Mesodermal cell (in vitro differentiated cells): ENCODE measurements around the gene GOLGA6C.
"Not testable (repeated sequence)": the region's sequence is repeated elsewhere in the genome, so short reads cannot be mapped to it uniquely, and the experiment has no call there.

Experiments used
- H3K27ac ChIP-seq: 2 replicates; pipeline ENCODE4 v1.7.0; 2013; ENCODE audit warnings: mild to moderate bottlenecking, low read depth, low read length, moderate library complexity; ENCODE audit not compliant: severe bottlenecking
- H3K36me3 ChIP-seq: 2 replicates; pipeline ENCODE4 v1.7.1; 2013; ENCODE audit warnings: mild to moderate bottlenecking, low read length, moderate library complexity; ENCODE audit not compliant: control insufficient read depth, insufficient read depth
- H3K4me1 ChIP-seq: one replicate; pipeline ENCODE4 v1.7.1; 2013; ENCODE audit warnings: mild to moderate bottlenecking, low read length; ENCODE audit not compliant: insufficient read depth, control insufficient read depth, poor library complexity, severe bottlenecking
- H3K4me3 ChIP-seq: 2 replicates; pipeline ENCODE4 v1.7.0; 2013; ENCODE audit warnings: low read length, control low read depth, mild to moderate bottlenecking; ENCODE audit not compliant: insufficient read depth, poor library complexity, severe bottlenecking; ENCODE audit errors: extremely low read depth
- H3K9me3 ChIP-seq: 2 replicates; pipeline ENCODE4 v1.7.1; 2013; ENCODE audit warnings: mild to moderate bottlenecking, low read length, moderate library complexity; ENCODE audit not compliant: control insufficient read depth
- WGBS, 2 experiments: methylation state at CpG; one replicate each; pipeline ENCODE4 v1.1.5; 2013; ENCODE audit warnings: missing lambda C conversion rate in 2 of 2; ENCODE audit not compliant: insufficient coverage in 2 of 2; 5-methylcytosine and 5-hydroxymethylcytosine counted together

The GOLGA6C gene

DNA sequence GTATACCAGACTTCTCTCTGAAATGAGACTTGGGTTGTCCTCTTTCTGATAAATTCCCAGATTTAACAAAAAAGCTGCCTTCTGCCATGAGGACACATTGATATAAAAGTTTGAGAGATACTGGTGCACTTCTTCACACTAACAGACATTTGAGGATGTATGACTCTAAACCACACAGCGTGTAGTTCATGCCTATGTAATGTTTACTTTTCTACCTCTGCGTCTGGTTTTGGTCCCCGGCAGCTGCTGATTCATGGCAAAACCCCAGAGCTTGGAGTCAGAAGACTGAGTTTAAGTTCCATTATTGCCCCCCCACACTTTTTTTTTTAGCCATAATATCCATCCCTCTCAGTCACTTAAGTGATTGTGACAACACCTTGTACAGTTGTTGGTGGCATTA lies 1.7 kb downstream of the GOLGA6C start:
- not testable (repeated sequence) for H3K4me3 ChIP-seq, H3K9me3 ChIP-seq, H3K4me1 ChIP-seq, H3K27ac ChIP-seq, H3K36me3 ChIP-seq
- WGBS, 2 experiments = no CpG with 5 or more reads among the region's 3 CpGs

DNA sequence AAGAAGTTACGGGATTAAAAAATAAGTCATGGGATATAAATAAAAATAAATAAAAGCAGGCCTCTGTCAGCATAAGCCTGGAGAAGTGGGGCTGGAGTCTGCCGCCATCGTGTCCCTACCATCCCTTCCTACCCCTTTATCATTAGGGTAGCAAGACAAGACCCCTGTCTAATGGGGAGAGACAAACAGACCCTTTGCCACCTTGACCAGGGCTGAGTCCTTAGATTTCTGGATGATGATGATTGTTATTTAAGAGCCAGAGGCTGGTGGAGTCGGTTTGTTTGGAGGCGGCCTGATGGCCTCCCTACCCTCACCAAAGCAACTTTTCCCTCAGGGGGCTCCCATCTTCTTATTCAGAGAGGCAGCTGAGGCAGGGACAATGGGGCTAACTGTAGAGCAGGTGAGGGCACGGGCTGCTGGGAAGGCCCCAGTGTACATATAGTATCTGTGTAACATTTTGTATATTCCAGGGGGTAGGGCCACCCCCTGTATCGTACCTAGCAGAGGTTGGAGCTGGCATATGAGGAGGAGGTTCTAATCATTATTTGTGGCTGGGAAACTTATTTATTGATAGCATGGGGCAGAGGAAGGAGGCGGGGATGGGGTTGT lies 15.7 kb downstream of the GOLGA6C start:
- H3K4me3 ChIP-seq, H3K4me1 ChIP-seq, H3K36me3 ChIP-seq, H3K27ac ChIP-seq, H3K9me3 ChIP-seq: not testable (repeated sequence)
- WGBS, 2 experiments = no CpG with 5 or more reads among the region's 8 CpGs

DNA sequence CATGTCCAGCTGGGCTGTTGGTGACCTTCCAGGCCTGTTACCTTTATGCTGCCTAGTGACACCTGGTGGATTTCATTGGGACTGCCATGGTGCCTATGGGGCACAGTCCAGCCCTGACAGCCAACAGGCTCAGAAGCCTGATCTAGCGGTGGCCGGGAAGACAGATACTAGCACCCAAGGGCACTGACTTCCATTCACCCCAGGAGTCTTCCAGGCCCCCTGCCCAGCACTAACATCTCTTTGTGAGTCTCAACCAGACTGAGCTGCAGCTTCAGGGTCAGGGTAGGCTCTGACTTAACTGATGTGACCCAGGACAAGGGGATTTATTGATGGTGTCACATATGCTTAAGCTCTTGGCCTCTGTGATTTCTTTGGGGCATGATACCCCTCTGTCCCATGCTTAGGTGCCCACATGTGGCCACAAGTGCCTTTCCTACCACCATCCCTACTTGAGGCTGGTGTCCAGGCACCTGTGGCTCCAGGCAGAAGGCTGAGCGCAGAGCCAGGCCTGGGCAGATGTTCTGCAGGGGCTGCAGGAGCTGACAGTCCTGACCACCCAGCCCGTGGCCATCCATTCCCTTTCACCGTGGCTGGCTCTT lies 16.5 kb downstream of the GOLGA6C start:
- not testable (repeated sequence) for H3K27ac ChIP-seq, H3K9me3 ChIP-seq, H3K4me1 ChIP-seq, H3K36me3 ChIP-seq, H3K4me3 ChIP-seq
- WGBS, 2 experiments = 64 to 85% methylated on average over 2 of the region's 5 CpGs

DNA sequence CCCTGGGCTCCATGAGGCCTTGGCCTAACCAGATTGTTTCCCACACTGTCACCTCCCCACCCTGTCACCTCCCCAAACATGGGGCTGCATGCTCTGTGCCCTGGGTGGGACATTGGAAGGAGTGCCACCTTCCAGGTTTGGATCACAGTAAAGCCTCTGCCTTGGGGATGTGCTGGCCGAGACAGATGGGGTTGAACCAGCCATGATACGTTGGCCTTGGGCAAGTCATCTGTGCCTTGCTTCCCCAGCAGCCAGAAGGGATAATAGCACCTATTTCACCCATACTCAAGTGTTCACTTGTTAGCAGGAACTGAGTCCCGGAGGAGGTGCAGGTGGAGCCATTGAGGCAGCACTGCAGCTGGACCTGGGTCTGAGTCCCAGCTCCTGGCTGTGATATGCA lies 17.5 kb downstream of the GOLGA6C start:
- H3K4me3 ChIP-seq, H3K9me3 ChIP-seq, H3K36me3 ChIP-seq, H3K4me1 ChIP-seq, H3K27ac ChIP-seq: not testable (repeated sequence)
- WGBS, 2 experiments = 69 to 70% methylated on average over 2 of the region's 3 CpGs

DNA sequence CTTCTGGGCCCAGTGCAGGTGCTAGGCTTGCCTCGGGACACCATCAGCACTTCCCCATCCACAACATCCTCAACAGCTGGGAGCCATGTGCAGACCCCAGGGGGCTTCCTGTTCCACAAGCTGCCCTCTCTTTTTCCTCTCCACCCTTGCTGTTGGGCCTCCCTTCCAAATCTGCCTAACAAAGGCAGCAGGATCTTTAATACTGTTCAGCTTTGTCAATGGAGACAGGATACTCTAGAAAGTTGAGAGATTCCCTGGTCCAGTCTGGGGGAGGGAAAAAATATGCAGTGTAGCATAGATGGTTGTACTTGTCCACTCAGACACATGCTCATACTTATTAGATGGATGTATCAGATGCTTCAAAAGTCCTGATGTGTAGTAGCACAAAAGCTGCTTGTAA lies 20.4 kb downstream of the GOLGA6C start:
- not testable (repeated sequence) for H3K9me3 ChIP-seq
- no CpG with 5 or more reads among the region's 1 CpG for WGBS, 2 experiments

DNA sequence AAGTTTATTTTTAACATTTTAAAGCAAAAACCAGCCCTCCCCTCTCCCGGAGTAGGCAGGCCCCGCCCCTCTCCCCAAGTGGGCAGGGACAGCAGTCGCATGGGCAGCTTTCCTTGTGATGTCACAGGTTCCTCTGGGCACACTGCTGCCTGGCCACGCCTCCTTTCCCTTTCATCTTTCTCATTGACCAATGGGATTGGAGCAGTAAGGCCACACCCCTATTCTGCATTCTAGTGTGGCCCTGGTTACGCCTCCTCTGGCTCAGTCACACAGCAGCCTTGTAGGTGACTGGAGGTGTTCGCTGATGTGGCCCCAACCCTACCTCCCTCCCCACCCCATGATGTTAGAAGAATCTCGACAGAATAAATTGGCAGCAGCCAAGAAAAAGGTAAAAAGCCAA lies 24.4 kb downstream of the GOLGA6C start, which contains the start of gene GOLGA6D:
Gene GOLGA6D (plus strand): TSS at position 264 of the 400 bp plus-strand sequence. CDS start 41 bp downstream, at position 305.
- no CpG with 5 or more reads among the region's 7 CpGs for WGBS, 2 experiments
- not testable (repeated sequence) for H3K4me1 ChIP-seq, H3K27ac ChIP-seq, H3K4me3 ChIP-seq, H3K9me3 ChIP-seq, H3K36me3 ChIP-seq

More for the DNA sequence above, 20.4 kb downstream of the GOLGA6C start:
- H3K27ac ChIP-seq, H3K4me3 ChIP-seq, H3K36me3 ChIP-seq, H3K4me1 ChIP-seq: not testable (repeated sequence)

DNA sequence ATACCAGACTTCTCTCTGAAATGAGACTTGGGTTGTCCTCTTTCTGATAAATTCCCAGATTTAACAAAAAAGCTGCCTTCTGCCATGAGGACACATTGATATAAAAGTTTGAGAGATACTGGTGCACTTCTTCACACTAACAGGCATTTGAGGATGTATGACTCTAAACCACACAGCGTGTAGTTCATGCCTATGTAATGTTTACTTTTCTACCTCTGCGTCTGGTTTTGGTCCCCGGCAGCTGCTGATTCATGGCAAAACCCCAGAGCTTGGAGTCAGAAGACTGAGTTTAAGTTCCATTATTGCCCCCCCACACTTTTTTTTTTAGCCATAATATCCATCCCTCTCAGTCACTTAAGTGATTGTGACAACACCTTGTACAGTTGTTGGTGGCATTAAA lies 26.0 kb downstream of the GOLGA6C start:
- H3K9me3 ChIP-seq, H3K4me3 ChIP-seq, H3K36me3 ChIP-seq, H3K4me1 ChIP-seq, H3K27ac ChIP-seq: not testable (repeated sequence)
- no CpG with 5 or more reads among the region's 3 CpGs for WGBS, 2 experiments

DNA sequence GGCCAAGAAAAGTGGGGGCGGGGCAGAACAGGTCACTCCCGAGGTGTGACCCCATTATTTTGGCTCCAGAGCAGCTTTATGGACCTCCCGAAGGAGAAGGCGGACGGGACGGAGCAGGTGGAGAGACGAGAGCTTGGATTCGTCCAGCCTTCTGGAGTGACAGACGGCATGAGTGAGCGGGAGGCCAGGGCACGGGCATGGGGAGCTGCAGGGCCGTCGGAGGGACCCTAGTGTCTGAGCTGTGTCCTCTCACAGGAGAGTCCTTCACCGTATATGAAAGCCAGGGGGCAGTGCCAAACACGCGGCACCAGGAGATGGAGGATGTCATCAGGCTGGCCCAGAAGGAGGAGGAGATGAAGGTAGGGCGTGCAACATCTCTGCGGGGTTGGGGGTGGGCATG lies 35.5 kb downstream of the GOLGA6C start:
- not testable (repeated sequence) for H3K27ac ChIP-seq, H3K36me3 ChIP-seq, H3K4me3 ChIP-seq, H3K9me3 ChIP-seq, H3K4me1 ChIP-seq
- no CpG with 5 or more reads among the region's 18 CpGs for WGBS, 2 experiments

DNA sequence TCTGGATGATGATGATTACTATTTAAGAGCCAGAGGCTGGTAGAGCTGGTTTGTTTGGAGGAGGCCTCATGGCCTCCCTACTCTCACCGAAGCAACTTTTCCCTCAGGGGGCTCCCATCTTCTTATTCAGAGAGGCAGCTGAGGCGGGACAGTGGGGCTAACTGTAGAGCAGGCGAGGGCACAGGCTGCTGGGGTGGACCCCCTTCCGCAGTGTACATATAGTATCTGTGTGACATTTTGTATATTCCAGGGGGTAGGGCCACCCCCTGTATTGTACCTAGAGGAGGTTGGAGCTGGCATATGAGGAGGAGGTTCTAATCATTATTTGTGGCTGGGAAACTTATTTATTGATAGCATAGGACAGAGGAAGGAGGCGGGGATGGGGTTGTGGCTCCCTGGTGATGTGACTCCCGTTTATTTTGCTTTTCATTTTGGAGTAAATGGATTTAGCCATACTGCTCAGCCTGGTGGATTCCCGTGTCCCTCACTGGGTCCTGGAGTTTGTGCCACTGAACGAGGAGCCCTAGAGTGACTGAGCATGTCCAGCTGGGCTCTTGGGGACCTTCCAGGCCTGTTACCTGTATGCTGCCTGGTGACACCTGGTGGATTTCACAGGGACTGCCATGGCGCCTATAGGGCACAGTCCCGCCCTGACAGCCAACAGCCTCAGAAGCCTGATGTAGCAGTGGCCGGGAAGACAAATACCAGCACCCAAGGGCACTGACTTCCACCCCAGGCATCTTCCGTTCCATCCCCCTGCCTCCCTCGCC lies 40.6 kb downstream of the GOLGA6C start:
- not testable (repeated sequence) for H3K27ac ChIP-seq, H3K36me3 ChIP-seq, H3K4me1 ChIP-seq, H3K9me3 ChIP-seq, H3K4me3 ChIP-seq
- no CpG with 5 or more reads among the region's 13 CpGs for WGBS, 2 experiments

DNA sequence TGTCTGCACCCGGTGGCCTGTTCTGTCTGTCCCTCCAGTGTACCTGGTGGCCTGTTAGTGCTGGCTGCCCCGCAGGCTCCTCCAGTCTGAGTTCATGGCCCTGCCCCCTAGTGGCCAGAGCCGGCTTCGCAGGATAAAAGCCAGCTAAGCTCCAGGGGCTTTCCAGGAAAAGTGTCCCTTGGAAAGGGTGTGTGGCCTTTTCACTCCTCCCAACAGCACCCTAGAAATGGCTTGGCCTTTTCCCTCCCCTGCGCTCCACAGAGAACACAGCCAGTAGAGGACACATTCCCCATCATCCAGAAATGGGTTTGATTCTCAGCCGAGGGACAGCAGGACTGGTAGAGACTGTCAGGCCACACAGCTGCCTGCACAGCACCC lies 41.2 kb downstream of the GOLGA6C start:
- H3K36me3 ChIP-seq, H3K9me3 ChIP-seq, H3K4me1 ChIP-seq, H3K27ac ChIP-seq, H3K4me3 ChIP-seq: not testable (repeated sequence)
- 0% methylated on average over 1 of the region's 6 CpGs; no CpG with 5 or more reads in 1 of the 2 experiments for WGBS, 2 experiments

DNA sequence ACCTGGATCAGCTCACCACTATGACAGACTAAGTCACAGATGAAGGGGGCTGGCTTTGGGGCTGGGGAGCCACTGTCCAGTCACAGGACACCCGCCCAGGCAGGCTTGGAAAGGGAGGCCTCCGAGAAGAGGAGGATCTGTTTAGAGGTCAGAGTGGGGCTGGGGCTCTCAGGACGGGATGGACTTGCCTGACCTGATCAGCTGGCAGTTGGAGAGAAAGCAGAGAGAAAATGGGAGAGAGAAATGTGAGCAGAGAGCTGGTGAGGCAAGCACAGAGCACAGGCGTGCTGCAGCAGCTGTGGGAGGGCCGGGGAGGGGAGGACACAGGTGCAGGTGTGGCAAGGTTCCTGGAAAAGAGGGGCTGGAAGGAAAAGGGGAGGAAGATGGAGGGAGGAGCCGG lies 41.9 kb downstream of the GOLGA6C start:
- H3K36me3 ChIP-seq, H3K4me3 ChIP-seq, H3K27ac ChIP-seq, H3K4me1 ChIP-seq, H3K9me3 ChIP-seq: not testable (repeated sequence)
- 60 to 62% methylated on average over 5 of the region's 6 CpGs for WGBS, 2 experiments
